Activated CD4-positive, alpha-beta T cell treated with anti-CD3 and anti-CD28 coated beads for 4 hours (primary cell): Measurements from ENCODE around the gene VPS50.

ENCODE experiments used
- DNase-seq, 2 donors: peaks; one replicate each; pipeline ENCODE4 v3.0.0-alpha.2; 2020

Gene VPS50, protein sequence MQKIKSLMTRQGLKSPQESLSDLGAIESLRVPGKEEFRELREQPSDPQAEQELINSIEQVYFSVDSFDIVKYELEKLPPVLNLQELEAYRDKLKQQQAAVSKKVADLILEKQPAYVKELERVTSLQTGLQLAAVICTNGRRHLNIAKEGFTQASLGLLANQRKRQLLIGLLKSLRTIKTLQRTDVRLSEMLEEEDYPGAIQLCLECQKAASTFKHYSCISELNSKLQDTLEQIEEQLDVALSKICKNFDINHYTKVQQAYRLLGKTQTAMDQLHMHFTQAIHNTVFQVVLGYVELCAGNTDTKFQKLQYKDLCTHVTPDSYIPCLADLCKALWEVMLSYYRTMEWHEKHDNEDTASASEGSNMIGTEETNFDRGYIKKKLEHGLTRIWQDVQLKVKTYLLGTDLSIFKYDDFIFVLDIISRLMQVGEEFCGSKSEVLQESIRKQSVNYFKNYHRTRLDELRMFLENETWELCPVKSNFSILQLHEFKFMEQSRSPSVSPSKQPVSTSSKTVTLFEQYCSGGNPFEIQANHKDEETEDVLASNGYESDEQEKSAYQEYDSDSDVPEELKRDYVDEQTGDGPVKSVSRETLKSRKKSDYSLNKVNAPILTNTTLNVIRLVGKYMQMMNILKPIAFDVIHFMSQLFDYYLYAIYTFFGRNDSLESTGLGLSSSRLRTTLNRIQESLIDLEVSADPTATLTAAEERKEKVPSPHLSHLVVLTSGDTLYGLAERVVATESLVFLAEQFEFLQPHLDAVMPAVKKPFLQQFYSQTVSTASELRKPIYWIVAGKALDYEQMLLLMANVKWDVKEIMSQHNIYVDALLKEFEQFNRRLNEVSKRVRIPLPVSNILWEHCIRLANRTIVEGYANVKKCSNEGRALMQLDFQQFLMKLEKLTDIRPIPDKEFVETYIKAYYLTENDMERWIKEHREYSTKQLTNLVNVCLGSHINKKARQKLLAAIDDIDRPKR

DNA sequence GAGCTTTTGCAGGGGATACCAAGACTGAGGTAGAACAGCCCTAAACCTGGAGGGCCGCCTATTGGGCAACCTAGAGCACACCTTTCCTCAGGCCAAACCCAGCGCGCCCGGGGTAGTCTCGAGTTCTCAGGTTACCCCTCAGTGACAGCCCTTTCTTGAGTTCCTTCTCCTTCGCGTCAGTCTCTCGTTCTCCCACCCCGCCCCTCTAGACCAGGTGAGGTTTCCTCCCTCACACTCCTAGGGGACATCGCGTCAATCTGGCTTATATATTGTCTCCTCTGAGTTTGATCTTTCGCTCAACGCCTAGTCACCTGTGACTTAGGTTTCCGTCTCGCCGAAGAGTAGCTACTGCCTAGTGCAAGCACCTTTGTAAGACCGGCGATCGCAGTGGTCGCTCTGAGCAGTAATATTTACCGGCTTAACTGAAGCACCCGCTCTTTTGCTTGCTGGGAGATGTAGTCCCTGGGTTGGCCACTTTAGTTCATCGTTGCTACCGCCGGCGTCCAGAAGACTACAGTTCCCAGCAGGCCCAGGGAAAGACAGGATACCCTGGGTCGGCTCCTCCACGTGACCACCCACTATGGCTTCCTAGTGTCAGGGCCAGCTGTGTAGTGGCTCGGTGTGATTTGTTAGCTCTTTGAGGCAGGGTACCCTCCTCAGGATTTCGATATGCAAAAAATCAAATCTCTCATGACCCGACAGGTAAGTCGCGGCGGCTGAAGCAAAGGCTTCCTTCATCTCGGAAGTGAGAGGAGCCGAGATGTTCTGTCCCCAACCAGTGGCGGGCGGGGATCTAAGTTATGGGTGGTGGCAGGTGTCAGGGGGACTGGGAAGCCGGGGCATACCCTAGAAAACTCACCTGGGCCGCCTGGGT lies at the start of gene VPS50:
Gene VPS50, plus strand, starts transcription at position 568 of the 874 bp plus-strand sequence. Its CDS starts 102 bp downstream, at position 670.
- peak; percentile 87 to 88 for DNase-seq

DNA sequence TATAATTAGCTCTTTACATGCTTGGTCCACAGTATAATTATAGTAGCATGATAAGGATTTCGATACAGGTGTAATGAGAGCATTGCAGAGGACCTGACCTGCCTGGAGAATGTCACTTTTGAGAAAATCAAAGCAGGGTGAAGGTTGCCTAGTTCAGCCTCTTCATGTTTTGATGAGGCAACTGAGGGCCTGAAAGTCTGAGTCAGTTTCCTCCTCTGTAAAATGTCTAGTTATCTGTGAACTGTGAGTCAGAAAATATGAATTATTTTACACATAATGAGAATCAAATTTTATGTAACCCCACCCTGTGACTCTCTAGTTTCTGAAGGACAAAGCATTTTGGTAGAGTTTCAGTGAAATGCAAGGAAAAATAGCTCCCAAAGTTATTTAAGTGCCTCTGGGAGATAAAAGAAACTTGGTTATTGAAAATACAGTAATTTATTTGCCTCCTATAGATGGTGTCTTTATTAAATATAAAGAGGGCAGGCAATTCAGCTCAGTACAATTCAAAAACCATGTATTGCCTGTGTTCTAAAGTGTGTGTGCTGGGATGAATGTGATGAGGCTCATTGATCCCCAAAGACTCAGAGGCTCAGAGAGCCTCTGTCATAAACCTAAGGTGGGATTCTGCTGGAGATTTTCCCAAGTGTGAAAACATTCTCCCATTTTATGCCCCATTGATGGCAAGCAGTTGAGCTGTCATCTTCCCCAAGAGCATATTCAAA lies 46.7 kb upstream of the VPS50 start:
- DNase-seq = no peak

DNA sequence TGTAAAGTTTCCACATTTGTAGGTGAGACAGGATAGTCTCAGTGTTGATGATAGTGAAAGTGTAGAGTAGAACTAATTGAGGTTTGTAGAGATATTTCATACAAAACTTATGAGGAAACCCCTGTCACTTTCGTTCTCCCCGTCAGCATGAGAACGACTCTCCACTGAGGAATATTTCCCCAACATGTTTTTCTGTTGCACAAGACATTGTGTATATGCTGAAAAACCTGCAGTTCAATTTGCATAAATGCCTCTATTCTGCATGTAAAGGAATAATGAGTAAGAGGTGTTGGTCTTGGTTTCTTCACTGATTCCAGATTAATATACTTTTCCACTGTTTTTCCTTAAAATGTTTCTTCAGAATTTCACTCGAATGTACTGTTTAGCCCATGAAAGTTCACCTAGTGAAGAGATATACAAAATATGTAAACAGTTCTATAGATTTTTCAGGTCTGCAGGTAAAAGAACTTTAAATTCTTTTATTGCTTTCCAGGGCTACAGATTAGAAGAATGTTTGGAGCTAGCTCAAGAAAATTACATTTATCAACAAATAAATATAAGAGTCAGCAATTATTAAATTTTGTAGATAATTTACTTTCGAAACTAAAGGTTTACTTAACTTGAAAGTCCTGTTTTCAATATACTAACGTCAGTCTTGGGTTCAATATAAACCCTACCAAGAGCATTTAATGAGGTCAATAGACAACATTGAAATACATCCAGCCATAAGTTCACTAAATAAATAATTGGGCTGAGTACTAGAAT lies 43.1 kb upstream of the VPS50 start:
- DNase-seq = no peak

DNA sequence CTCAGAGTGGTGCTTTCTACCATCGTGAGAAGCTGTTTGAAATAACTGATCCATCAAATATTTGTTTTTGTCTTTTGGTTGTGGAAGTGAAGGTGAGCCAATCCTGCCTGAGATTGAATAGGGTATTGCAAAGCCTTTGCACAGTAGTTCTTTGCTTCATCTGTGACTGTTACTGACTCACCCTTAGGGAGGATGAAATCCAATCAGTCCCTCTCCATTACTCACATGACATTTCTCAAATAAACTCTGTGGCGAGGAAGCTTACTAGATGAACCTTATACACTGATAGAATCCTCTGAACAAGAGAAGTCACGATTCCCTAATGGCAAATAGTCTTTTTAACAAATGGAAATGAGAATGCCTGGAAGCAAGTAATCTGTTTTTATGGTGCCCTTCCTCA lies 37.8 kb upstream of the VPS50 start:
- DNase-seq = no peak

DNA sequence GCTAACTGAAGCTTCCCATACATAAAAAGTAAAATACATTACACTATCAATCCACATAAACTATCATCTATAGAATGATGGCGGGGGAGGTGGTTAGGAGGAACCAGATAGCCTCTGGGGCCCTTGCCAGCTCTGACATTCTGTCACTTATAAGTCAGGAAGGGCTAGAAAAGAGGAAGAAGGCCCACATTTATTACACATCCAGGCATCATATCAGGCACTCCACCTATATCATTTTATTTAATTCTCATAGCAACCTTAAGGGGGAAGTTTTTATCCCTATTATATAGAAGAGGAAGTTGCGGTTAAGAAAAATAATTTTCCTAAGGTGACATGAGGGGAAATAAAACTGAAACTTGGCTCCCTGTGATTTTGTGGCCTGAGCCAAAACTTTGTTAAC lies 35.8 kb upstream of the VPS50 start:
- no peak for DNase-seq

DNA sequence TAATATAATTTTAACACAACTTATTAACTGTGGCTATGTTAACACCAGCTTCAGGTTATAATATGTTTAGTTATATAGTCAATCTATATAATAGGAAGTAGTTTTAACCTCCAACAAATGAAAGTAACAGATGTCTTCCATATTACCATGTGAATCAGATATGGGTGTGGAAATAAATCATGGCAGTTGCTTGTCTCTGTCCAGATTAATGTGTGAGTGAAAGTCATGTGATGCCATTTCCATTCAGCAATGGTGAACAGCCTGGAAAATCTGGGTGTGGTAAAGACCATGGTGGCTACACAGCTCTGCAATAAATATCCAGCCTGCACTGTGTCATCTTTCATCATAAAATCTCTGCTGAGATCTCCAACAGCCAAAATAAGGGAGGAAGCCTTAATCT lies 33.7 kb upstream of the VPS50 start:
- no peak for DNase-seq

DNA sequence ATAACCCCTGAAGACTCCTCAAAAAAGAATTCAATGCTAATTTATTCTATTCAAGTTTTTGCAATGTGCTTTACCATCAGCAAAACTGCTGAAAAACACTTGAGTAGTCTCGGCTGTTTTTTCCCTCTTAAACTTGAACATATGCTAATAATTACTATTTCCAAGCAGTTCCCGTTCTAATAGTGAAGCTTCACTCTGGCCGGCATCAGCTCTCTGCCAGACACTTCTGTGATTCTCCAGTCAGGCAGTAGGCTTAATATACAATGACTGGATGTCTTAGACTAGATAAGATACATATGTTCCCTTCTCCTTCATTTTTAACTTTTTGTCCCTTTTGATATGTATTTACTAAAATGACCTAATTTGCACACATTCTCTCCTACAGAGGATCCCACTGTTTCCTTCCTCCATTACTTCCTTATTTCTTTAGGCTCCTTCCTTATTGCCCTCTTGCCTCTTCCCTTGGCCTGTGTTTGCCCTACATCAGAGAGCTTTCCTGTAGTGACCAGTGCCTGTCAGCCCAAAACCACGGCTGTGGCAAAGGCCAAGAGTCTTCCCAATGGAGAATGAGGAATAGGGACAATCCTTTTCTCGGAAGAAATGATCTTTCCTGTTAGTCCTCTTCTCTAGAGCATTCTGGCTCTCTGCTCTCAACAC lies 29.4 kb upstream of the VPS50 start:
- DNase-seq = no peak

DNA sequence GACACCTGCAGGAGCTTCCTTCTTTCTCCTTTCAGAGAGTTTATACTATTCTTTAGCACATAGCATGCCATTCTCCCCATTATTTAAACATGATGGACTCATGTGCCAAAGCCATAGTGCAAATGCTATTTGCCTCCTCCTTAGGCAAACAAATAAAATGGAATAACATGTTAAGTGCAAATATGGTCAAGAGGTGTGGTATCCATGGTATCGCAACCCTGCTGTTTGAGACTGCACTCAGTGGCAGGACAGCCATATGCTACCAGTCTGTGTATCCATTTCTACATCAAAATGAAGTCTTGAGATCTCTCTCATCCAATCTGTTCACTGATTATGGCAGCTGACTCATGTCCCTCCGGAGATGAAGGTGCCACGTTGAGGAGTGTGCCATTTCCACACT lies 28.7 kb upstream of the VPS50 start:
- no peak for DNase-seq

DNA sequence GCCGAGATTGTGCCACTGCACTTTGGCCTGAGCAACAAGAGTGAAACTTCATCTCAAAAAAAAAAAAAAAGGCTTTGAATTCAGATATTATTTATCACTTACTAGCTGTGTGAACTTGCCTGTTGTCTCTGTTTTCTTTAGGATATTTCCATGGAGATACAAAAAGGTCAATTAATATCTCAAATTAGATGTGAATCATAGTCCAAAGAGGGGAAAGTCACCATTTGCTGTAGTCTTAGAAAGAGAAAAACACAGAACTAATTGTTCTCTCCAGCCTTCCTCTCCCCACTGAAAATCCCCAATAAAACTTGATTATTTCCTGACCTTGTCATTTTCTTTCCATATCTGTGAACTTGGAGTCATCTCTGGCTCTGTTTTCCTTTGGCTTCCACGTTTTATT lies 27.1 kb upstream of the VPS50 start:
- DNase-seq = no peak

DNA sequence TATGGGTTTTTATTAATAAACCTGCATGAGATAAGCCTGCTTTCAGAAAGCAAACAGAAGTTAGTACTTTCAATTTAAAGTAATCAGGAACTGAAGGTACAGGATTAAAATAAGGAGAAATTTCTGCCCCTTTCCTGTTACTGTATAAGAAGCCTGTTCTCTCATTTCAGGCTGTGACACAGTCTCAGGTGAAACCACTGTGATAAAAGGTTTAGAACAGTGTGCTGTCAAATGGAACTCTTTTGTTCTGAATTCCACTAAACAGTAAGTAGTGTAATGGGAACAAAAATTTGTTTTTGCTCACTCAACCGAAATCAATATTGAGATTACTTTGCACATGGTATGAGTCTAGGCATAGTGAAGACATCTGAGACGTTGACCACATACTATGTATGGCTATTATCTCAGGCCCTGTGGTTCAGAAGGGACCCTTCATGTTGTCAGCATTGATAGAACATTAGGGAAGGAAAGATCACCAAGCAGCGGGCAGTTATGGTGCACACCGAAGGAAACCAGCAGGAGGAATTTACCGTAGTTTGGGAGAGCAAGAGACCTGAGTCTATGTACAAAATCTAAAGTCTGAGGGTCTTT lies 20.8 kb upstream of the VPS50 start:
- no peak for DNase-seq

DNA sequence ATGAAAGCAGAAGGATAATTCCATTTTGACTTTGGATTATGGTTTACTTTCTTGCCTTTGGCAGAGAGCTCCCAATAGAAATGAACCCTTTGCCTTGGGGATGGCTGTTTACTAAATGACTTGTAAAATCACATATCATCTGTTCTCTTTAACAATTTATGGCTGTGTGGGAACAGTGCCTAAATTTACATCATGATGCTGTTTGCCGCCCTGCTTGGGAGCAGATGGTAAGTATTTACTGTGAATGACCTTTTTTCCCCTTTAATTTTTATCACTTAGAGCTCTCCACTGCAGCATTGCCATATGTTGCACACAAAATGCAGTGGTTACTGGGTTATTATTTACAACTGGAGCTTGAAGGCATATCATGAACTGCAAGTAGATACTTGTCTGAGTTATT lies 19.3 kb upstream of the VPS50 start:
- DNase-seq = no peak

DNA sequence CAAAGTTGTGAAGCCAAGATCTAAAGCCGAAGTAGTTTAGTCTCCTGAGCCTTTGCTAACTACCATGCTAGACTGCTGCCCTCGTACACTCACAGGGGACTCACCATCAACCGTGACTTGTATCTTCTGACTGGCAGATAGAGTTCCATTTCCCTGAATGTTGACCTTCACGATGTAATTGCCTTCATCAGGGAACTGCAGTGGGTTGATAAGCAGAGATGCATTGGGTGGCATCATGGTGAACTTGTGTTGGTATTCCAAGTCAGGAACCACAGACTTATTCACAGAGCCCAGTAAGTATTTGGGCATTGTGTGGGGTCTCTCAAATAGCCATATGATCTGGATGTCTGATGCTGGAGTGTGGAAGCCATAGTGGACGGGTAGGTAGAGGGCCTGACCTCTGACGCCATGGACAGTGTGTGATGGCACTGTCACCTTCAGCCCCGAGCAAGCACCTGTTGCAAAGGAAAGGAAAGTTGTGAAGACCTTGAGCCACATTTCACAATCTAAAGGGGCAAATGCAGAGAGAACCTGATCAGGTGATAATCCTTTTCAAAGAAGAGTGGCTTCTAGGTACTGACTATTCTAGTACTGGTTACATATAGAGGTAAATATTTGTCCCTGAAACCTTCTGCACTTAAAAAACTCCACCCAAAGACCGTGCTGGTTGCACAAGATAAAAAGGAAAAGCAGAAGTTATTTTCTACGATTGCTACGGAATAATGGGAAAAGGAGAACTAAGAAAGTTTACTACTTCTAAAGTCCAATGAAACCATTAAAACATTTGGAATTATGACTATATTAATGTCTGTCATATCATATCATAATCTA lies 13.0 kb upstream of the VPS50 start:
- no peak for DNase-seq

DNA sequence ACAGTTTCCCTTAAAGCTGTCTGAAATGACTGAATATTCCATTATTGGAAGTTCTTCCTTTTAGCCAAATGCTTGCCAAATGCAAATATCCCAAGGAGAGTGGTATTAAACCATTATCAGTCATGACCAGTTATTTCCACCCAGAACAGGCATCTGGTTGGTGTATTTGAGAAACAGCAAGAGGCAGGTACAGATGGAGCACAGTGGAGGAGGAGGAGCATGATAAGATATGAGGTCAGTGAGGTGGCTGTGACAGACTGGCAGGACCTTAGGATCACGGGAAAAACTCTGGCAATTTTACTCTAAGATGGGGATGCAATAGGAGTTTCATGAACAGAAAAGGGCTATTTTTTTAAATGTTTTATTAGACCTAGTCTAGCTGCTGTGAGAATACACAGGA lies 12.3 kb upstream of the VPS50 start:
- no peak for DNase-seq

DNA sequence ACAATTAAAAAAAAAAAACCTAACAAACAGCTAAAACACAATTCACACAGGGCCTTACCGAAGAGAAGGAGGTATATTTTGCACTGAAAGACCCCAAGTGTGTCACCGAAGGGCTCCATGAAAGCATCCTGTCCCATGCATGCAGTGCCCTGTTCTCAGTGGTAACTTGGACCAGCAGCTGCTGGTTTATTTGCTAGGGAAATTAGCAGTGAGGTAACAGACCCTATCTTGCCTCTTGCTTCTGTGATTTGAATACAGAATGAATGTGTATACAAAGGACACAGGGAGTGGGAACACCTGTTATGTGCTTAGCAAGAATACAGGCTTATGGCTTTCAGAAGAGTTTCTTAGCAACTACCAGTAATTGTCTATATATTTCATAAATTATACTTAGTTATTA lies 5.9 kb upstream of the VPS50 start, which contains the start of gene HEPACAM2:
Gene HEPACAM2, minus strand, starts transcription at position 160 of the 400 bp plus-strand sequence.
- no peak for DNase-seq

DNA sequence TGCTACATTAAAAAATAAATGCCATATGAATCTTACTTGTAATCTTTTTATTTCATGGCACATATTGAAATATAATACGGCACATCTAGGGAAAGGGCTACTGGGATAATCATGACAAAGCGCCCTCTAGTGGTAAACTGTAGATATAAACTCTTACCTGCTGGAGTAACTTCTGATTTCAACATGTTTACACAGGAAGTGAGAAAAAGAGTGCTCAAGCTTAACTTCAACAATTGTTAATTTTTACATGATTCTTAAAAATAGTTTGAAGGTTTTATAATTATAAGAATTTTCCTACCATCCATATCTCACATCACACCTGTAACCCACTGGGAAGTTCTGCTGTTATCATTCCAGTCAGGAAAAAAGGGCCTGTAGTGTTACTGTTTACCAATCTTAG lies 3.9 kb upstream of the VPS50 start:
- peak in 1 of 2 donors; percentile 18 for DNase-seq

DNA sequence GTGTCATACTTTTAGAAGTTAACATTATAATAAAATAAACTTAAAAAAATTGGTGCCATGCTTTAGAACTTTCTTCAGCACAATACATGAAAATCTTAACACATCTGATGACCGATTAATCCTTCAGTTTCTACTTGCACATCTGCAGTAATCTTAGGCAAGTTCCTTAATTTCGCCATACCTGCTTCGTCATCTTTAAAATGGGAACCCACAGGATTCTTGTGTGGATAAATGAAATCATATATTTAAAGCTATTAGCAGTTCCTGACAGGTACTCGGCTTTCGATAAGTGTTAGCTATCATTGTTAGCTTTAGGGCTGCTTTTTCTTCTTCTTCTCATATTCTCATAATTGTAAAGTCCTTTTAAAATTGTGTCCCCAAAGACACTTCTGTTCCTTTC lies 907 bp upstream of the VPS50 start:
- DNase-seq = no peak

DNA sequence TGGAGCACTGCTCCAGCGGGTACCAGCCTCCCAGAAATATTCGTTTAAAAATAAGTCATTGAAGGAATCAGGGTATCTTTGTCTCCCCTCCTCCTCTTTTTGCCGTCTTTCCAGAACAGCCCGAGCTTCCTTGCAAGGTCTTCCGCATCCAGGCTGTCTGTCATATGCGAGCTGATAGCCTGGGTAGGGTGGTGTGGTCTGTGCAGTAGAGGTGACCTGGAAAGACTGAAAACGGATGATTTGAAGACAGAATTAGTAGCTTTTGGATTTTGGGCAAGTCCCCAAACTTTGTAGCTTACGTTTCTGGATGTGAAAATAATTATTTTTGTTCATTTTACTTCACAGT lies 480 bp downstream of the VPS50 start:
- no peak for DNase-seq

DNA sequence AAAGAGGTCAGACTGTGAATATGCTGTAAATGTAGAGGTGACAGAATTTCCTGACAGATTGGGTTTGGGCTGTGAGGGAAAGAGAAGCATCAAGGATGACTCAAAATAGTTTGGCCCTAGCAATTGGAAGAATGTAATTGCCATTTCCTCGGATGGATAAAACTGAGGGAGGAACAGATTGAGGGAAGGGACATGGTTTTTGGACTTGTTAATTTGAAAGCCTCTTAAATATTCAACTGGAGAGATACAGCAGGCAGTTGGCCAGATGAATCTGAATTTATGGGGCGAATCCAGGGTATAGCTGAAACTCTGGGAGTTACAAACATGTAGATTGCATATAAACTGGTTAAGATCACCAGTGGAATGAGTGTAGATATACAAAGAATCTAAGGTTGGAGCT lies 3.4 kb downstream of the VPS50 start:
- no peak for DNase-seq

DNA sequence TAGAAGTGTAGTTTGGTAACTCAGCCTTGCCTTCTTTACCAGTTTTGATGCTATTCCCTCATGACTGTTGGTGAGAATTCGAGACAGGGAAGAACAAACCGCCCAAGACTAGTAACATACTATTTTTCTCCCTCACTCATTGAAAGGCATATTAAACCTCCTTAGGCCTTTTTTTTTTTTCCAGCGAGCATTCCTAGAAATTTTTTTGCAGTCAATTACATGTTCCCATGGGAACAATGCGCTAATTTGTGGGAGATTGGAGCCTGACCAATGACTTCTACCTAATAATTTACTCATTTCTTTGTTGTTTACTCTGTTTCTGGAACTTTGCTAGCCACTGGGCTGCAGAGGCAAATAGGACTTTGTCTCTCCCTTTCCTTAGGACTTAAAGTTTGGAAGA lies 6.0 kb downstream of the VPS50 start:
- no peak for DNase-seq

DNA sequence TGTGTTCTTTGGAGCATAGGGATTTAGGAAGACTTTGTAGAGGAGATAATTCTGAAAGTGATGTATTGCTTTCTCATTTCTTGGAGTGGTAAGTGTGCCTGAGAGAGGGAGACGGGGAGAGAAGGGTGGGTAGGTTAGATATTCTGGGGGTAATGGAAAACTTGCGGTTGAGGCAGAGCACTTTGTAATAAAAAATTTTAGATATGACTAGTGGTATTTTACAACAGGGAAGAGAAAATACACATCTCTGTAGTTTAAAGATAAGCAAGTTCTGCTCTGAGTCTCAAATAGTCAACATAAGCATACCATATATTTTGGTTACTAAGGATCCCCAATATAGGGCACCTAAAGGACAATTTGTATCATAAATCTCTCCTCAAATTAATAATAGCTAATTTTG lies 6.6 kb downstream of the VPS50 start:
- no peak for DNase-seq
